ENCODE measurements around the gene OR8D4. TPM values are rescaled to one million over a fixed set of nuclear protein-coding genes. Genes with fewer than 3 reads are reported as not detected.

Gene OR8D4
- total and polyA plus RNA-seq, 10 of the 15 experiments (the other 5 are each of a cell fraction or from before 2014, with no cell fraction given): not detected

DNA sequence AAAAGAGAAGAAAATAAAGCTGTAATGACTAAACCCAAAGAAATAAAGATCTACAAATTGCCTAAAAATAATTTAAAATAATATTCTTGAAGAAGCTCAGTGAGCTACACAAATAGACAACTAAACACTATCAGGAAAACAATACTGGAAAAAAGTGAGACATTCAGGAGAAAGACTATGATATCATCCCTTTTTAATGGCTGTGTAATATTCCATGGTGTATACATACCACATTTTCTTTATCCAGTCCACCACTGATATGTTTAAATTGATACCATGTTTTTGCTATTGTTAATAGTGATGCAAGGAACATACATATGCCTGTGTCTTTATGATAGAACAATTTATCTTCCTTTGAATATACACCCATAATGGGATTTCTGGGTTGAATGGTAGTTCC lies 54.8 kb downstream of the OR8D4 start:
- Histone ChIP-seq H4K20me1 (ENCODE audit: control insufficient read depth, insufficient read depth) (no peaks in the 10 kb centered on the region), H3K4me3 (no peak overlapping the region), H3K27ac (ENCODE audit: control insufficient read depth, insufficient read depth) (no peak overlapping the region), H3K4me1 (ENCODE audit: control insufficient read depth, insufficient read depth, low read length) (no peaks in the 10 kb centered on the region), H3K9ac (ENCODE audit: control insufficient read depth, insufficient read depth, low read length) (no peak overlapping the region), H3K36me3 (ENCODE audit: control insufficient read depth in 2 of 2, insufficient read depth in 2 of 2, low read length in 1 of 2) (no peaks in the 10 kb centered on the region), H3K27me3 (replicated peaks in 1 of 2; ENCODE audit: control insufficient read depth in 2 of 2, insufficient read depth in 2 of 2, low read length in 1 of 2) (no peaks in the 10 kb centered on the region), H3K4me2 (ENCODE audit: control insufficient read depth, insufficient read depth) (no peak overlapping the region), H2AFZ (ENCODE audit: control insufficient read depth, low read depth, low read length) (no peak overlapping the region), H3K79me2 (ENCODE audit: control insufficient read depth, insufficient read depth, low read length) (no peaks in the 10 kb centered on the region), H3K9me3 (replicated peaks; ENCODE audit: control insufficient read depth, insufficient read depth, low read length) (no peaks in the 10 kb centered on the region)
- in situ Hi-C loops (cut with MboI): no loop called here
- no peak for DNase-seq (ENCODE audit: low read depth, low spot score)
- ChIA-PET CTCF (interaction anchor here (1.2 kb wide), 1 partner anchor 112 kb away, joined by 3 read pairs; no protein-coding TSS in a partner anchor), POLR2A (no interaction called here), RAD21 (ENCODE audit: unreplicated experiment) (no interaction called here), SMC1A (ENCODE audit: uncharacterized antibody, unreplicated experiment) (interaction anchor here (0.9 kb wide), 1 partner anchor 445 kb away, joined by 3 read pairs; no protein-coding TSS in a partner anchor)
- FAIRE-seq: no peak
- BruUV-seq (replicated peaks): no TSS peak
- no peak for ATAC-seq
- intact Hi-C loops (cut with micrococcal nuclease; ENCODE audit: unreplicated experiment): no loop called here
- no peak for TF ChIP-seq MTA3 (IDR thresholded peaks at IDR 0.05; ENCODE audit: borderline replicate concordance, low read length)
- TF ChIP-seq BCL11A (IDR thresholded peaks at IDR 0.05; ENCODE audit: low read depth, low read length): no peak
- TF ChIP-seq BRCA1 (IDR thresholded peaks at IDR 0.05; ENCODE audit: low read depth, low read length): no peak
- no peak for TF ChIP-seq RELA (IDR thresholded peaks at IDR 0.05; ENCODE audit: borderline replicate concordance, partially characterized antibody)
- TF ChIP-seq NFIC (IDR thresholded peaks at IDR 0.05; ENCODE audit: low read depth, low read length): no peak
- TF ChIP-seq E2F8 (IDR thresholded peaks at IDR 0.05; ENCODE audit: low read depth, partially characterized antibody): no peak
- TF ChIP-seq IKZF2 (IDR thresholded peaks at IDR 0.05): no peak
- TF ChIP-seq FOS (IDR thresholded peaks at IDR 0.05; ENCODE audit: borderline replicate concordance, extremely low read depth, insufficient read length): no peak
- no peak for TF ChIP-seq ATF3 (IDR thresholded peaks at IDR 0.05; ENCODE audit: borderline replicate concordance, extremely low read depth, low read depth, low read length)
- TF ChIP-seq TBL1XR1 (IDR thresholded peaks at IDR 0.05; ENCODE audit: low read depth, low read length): no peak
- TF ChIP-seq HDAC2 (IDR thresholded peaks at IDR 0.05): no peak
- no peak for TF ChIP-seq BHLHE40 (IDR thresholded peaks at IDR 0.05; ENCODE audit: borderline replicate concordance in 1 of 2, low read depth in 2 of 2, low read length in 1 of 2)
- no peak for TF ChIP-seq JUNB (IDR thresholded peaks at IDR 0.05)
- TF ChIP-seq FOXM1 (IDR thresholded peaks at IDR 0.05; ENCODE audit: low read depth, low read length): no peak
- TF ChIP-seq LARP7 (IDR thresholded peaks at IDR 0.05): no peak
- TF ChIP-seq EED (IDR thresholded peaks at IDR 0.05; ENCODE audit: low read depth): no peak
- no peak for TF ChIP-seq JUND (IDR thresholded peaks at IDR 0.05; ENCODE audit: low read depth, low read length)
- TF ChIP-seq ZZZ3 (IDR thresholded peaks at IDR 0.05; ENCODE audit: control insufficient read depth, insufficient read length, low read depth): no peak

Data from GM12878 (cell line).